ENCODE data around the gene BEND5.

GRCh38 chr1:48725341-48726046, 51.2 kb downstream of the BEND5 start:
- TF ChIP-seq CTCF (IDR thresholded peaks at IDR 0.05): no peak
- TF ChIP-seq POLR2A (IDR thresholded peaks at IDR 0.05): no peak
- TF ChIP-seq EP300 (IDR thresholded peaks at IDR 0.05; ENCODE audit: low read depth): no peak

Data from transverse colon (tissue), 3 donors.